Activated naive CD4-positive, alpha-beta T cell treated with anti-CD3 and anti-CD28 coated beads for 36 hours (primary cell): ENCODE data around the gene LRP8. TPM values are rescaled to one million over a fixed set of nuclear protein-coding genes. Genes with fewer than 3 reads are reported as not detected.

Experiments used
- CTCF ChIA-PET: fragments of 350-600 bp; sonication (Branson Sonifier 250); formaldehyde crosslinking; loops from one replicate; lab custom pipeline; 2021; ENCODE audit warnings: antibody characterized with exemption; lab: Charles Lee
- DNase-seq: peaks from one replicate; pipeline ENCODE4 v3.0.0-alpha.2; 2020
- H3K27ac Mint-ChIP-seq: one replicate; pipeline ENCODE4 v1.8.0; 2021; ENCODE audit warnings: mild to moderate bottlenecking, mixed read lengths
- H3K27me3 Mint-ChIP-seq: one replicate; pipeline ENCODE4 v1.8.0; 2021; ENCODE audit warnings: low read depth, mixed read lengths
- H3K36me3 Mint-ChIP-seq: one replicate; pipeline ENCODE4 v1.8.0; 2021; ENCODE audit warnings: low read depth, mixed read lengths
- H3K4me1 Mint-ChIP-seq: one replicate; pipeline ENCODE4 v1.8.0; 2021; ENCODE audit warnings: low read depth, mixed read lengths
- H3K4me3 Mint-ChIP-seq: one replicate; pipeline ENCODE4 v1.8.0; 2021; ENCODE audit warnings: mild to moderate bottlenecking, moderate library complexity, mixed read lengths
- H3K9me3 Mint-ChIP-seq: one replicate; pipeline ENCODE4 v1.8.0; 2021; ENCODE audit warnings: mixed read lengths
- intact Hi-C: fragments of 100-400 bp; cut with micrococcal nuclease; formaldehyde crosslinking; loops from one replicate; pipeline ENCODE4 v1.15.1; 2023
- total RNA-seq, 2 experiments: library from RNA; stranded (reverse); gene quantifications; one replicate each; pipeline ENCODE4 v1.2.3, GENCODE V29; 2021

LRP8 gene
- total RNA-seq, 2 experiments from 2014 or later: 27.7 to 32.9 TPM

GRCh38 chr1:53324321-53324720 lies 3.5 kb downstream of the LRP8 start:
- peak overlapping the region; percentile 26 for H3K4me3 Mint-ChIP-seq
- CTCF ChIA-PET: interaction anchor here (0.9 to 1.4 kb wide), 3 partner anchors 46 to 55 kb away, joined by 3 to 9 read pairs (median 3); no protein-coding TSS in a partner anchor
- no peak for DNase-seq
- no peak overlapping the region for H3K27ac Mint-ChIP-seq
- intact Hi-C loops: loop anchor here (10.0 kb wide), 1 partner anchor 1390 kb away; the partner anchor contains the start of gene TTC4
- peaks cover 30% of the 10 kb centered on the region for H3K36me3 Mint-ChIP-seq
- H3K9me3 Mint-ChIP-seq: no peaks in the 10 kb centered on the region
- H3K27me3 Mint-ChIP-seq: no peaks in the 10 kb centered on the region
- peaks cover 18% of the 10 kb centered on the region for H3K4me1 Mint-ChIP-seq

GRCh38 chr1:53323316-53323715 lies 4.6 kb downstream of the LRP8 start:
- H3K27me3 Mint-ChIP-seq: no peaks in the 10 kb centered on the region
- no peak overlapping the region for H3K4me3 Mint-ChIP-seq
- no peak overlapping the region for H3K27ac Mint-ChIP-seq
- intact Hi-C loops: loop anchor here (10.0 kb wide), 1 partner anchor 1391 kb away; the partner anchor contains the start of gene TTC4
- peaks cover 18% of the 10 kb centered on the region for H3K4me1 Mint-ChIP-seq
- no peak for DNase-seq
- H3K9me3 Mint-ChIP-seq: no peaks in the 10 kb centered on the region
- H3K36me3 Mint-ChIP-seq: peaks cover 31% of the 10 kb centered on the region
- CTCF ChIA-PET: interaction anchor here (0.7 to 1.1 kb wide), 4 partner anchors 9 to 70 kb away, joined by 3 read pairs; no protein-coding TSS in a partner anchor

DNA sequence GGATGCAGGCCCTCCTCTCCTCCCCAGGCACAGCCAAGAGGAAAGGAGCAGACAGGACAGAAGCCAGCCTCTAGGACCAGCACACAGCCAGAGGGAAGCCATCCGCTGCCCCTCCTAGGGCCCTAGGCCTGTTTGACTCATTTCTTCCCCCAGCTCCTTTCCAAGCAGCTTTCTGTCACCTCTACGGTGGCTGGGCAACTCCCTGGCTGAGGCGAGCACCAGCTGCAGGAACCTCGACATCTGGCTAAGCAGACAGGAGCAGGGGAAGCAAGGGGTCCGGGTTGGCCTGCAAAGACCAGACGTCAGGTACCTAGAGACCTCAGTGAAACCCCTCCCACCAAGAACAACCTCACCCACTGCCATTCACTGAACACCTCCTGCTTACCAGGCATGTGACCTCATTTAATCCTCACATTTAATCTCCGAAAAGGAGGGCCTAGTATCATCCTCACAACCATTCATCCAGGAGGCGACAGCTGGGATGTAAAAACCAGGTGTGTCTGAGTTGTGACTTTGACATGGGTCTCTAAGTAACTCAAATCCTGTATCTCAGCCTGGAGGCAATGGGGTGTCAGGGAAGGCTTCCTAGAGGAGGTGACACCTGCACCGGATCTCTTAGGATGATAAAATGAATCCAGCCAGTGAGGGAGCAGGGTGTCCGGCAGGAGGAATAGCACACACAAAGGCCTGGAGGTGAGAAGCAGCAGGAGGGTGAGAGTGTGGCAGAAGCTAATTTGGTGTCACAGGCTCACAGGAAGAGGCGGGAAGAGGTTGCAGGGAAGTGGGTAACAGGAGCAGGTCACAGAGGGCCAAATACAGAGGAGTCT lies 5.9 kb downstream of the LRP8 start:
- intact Hi-C loops: loop anchor here (10.0 kb wide), 1 partner anchor 1393 kb away; the partner anchor contains the start of gene TTC4
- Mint-ChIP-seq H3K4me3 (no peak overlapping the region), H3K9me3 (no peaks in the 10 kb centered on the region), H3K36me3 (peaks cover 32% of the 10 kb centered on the region), H3K4me1 (peaks cover 18% of the 10 kb centered on the region), H3K27ac (no peak overlapping the region), H3K27me3 (no peaks in the 10 kb centered on the region)
- DNase-seq: no peak
- CTCF ChIA-PET: no interaction called here

DNA sequence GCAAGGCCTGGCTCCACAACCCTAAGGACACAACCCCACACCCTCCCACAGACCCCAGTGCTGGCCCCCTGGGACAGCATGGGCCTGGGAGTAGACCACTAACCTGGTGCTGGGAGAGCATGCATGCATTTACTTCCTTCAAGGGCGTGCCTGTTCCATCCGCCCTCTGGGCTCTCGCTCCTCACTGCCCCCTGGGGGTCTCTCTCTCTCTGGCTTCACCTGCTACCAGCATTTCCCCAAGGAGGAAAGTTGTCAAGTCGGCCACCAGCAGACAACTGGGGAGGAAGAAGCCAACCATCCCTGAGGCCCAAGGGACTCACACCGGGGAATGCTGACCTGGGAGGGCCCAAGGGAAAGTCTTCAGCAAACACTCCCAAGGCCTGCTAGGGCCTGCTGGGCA lies 6.5 kb downstream of the LRP8 start:
- Mint-ChIP-seq H3K9me3 (no peaks in the 10 kb centered on the region), H3K4me1 (peaks cover 22% of the 10 kb centered on the region), H3K27ac (no peak overlapping the region), H3K27me3 (no peaks in the 10 kb centered on the region), H3K4me3 (no peak overlapping the region), H3K36me3 (peaks cover 32% of the 10 kb centered on the region)
- intact Hi-C loops: loop anchor here (10.0 kb wide), 1 partner anchor 1393 kb away; the partner anchor contains the start of gene TTC4
- CTCF ChIA-PET: interaction anchor here (2.3 kb wide), 1 partner anchor 43 kb away, joined by 9 read pairs; no protein-coding TSS in a partner anchor
- DNase-seq: no peak

- Mint-ChIP-seq H3K27me3 (no peaks in the 10 kb centered on the region), H3K4me1 (peaks cover 18% of the 10 kb centered on the region), H3K27ac (no peak overlapping the region), H3K36me3 (peaks cover 30% of the 10 kb centered on the region), H3K4me3 (no peak overlapping the region), H3K9me3 (no peaks in the 10 kb centered on the region)
- CTCF ChIA-PET: interaction anchor here (2.3 kb wide), 1 partner anchor 43 kb away, joined by 9 read pairs; no protein-coding TSS in a partner anchor
- intact Hi-C loops: loop anchor here (10.0 kb wide), 1 partner anchor 1394 kb away; the partner anchor contains the start of gene TTC4
- DNase-seq: no peak
These were observed 7.2 kb downstream of the LRP8 start for GRCh38 chr1:53320646-53321045.

DNA sequence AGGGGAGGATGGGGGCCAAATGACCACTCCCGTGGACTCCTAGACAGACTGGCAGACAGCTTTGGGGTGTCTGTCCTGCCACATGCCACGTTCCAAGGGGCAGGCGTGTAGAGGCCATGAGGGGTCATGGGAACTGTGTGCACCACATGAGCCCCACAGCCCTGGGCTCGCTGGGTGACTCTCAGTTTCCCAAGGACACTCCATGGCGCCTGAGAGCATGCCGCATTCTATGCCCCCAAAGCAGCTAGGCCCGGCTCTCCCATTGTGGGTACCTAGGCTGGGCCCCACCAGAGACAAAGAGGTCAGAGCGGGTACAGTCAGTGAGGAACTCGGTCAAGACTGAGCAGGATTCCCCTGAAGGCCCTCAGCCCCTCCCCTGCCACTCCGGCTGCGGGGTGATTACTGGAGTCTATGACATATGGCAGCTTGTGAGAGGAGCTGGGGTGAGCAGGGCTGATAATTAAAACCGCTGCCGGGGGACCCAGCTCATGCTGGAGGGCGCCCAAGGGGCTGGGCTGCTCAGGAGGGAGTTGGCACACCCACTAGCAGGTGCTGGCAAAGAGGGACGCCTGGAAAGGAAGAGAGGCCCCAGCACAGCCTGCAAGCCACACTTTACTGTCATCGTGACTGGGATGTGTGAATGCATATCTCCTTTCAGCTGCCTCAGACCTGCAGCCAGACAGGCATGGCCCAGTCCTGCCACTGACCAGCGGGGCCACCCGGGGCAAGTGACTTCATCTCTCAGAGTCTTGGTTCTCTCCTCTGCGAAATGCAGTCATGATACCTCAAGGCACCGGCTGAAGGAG lies 8.4 kb downstream of the LRP8 start:
- Mint-ChIP-seq H3K36me3 (peaks cover 23% of the 10 kb centered on the region), H3K27ac (no peak overlapping the region), H3K4me1 (peaks cover 12% of the 10 kb centered on the region), H3K27me3 (no peaks in the 10 kb centered on the region), H3K9me3 (no peaks in the 10 kb centered on the region), H3K4me3 (no peak overlapping the region)
- intact Hi-C loops: loop anchor here (10.0 kb wide), 1 partner anchor 1395 kb away; the partner anchor contains the start of gene TTC4
- no peak for DNase-seq
- CTCF ChIA-PET: interaction anchor here (1.3 to 2.3 kb wide), 2 partner anchors 41 to 74 kb away, joined by 3 to 9 read pairs; no protein-coding TSS in a partner anchor

DNA sequence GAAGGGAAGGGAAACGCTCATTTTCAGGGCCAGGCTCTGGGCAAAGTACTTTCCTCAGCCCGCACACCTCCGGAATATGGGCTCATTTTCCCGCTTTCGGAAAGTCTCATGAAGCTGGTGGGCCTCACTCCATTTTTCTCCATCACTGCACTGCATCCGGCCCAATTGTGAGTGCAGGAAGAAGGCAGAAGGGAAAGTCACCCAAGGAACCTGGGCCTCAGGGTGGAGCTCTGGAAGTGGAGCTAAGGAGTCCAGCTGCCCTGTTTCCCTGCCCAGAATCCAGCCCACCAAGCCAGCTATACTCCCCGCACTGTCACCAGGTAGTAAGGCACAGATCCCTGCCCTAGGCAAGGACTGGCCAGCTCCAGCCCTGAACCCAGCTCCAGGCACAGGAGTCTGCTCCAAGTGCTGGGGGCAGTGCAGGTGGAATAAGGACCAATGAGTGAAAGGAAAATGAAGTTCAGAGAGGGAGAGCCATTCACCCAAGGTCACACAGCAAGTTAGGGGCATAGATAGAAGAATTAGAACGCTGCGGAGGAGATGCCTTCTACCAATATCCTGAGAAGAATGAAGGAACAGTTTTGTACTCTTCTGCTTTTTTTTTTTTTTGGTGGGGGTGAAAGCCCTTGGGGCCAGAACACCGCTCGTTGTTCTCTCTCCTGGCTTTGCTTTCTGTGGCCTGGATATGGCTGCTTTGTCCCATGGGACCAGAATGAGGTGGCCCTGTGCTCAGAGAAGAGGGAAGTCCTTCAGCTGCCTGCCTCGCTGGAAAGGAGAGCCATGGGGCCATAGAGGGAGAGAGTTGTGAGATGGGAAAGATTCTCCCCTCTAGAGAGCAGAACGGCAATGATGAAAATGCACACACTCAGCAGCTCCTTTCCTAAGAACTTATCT lies 10.0 kb downstream of the LRP8 start:
- Mint-ChIP-seq H3K27me3 (no peaks in the 10 kb centered on the region), H3K4me3 (no peak overlapping the region), H3K4me1 (peaks cover 10% of the 10 kb centered on the region), H3K9me3 (no peaks in the 10 kb centered on the region), H3K27ac (no peak overlapping the region), H3K36me3 (peaks cover 23% of the 10 kb centered on the region)
- CTCF ChIA-PET: no interaction called here
- DNase-seq: no peak
- intact Hi-C loops: no loop called here

DNA sequence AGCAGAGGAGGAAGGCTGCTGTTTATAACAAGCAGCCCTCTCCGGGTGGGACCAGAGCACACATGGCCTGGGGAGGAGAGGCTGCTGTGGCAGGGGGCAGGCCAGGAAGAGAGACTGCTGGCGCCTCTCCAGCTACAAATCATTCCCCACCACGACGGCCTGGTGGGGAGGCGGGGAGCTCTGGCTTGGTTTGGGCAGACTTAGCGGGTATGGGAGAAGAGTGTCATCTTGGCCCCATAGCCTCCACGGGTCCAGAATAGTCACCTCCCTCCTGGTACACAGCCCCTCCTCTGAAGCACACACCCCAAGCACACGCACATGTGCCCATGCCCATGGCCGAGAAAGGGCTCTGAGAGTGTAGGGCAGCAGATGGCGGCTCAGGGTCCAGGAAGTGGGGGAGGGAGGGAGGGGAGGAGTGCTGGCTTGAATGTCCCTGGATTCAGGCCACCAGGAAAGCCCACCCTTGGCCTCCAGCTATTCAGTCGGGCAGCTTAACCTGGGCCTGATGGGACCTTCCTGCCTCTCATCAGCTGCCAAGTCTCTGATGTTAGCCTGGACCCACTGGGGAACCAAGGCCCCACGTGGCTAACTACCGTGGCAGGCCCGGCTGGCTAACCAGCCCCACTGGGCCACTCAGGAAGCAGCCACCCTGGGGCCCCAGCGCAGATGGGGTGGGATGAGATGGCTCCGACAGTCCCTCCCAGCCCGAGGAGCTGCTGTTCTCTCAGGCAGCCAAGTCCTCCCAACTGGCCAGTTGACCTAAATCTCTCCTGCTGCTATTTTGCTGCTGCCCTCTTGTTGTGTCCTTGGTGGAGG lies 10.9 kb downstream of the LRP8 start:
- H3K27me3 Mint-ChIP-seq: no peaks in the 10 kb centered on the region
- H3K4me1 Mint-ChIP-seq: peaks cover 5% of the 10 kb centered on the region
- no peak overlapping the region for H3K4me3 Mint-ChIP-seq
- DNase-seq: no peak
- H3K27ac Mint-ChIP-seq: no peak overlapping the region
- no peaks in the 10 kb centered on the region for H3K9me3 Mint-ChIP-seq
- H3K36me3 Mint-ChIP-seq: peaks cover 17% of the 10 kb centered on the region
- intact Hi-C loops: no loop called here
- CTCF ChIA-PET: no interaction called here

DNA sequence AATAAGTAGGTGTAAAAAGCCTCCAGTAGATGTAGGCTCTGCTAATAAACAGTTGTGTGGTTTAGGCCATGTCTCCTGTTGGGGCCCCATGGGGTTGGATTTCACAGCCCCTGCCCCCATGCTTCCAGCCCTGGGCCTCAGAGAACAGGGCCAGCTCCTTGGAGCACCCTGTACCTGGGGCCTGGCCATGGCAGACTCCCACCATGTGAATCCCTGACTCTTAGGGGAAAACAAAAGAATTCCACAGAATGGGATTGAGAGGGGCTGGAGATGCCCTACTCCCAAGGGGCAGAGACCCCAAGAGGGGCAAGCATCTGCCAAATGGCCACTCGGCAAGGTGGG lies 11.5 kb downstream of the LRP8 start:
- intact Hi-C loops: no loop called here
- Mint-ChIP-seq H3K4me1 (peaks cover 7% of the 10 kb centered on the region), H3K36me3 (peaks cover 19% of the 10 kb centered on the region), H3K27ac (no peak overlapping the region), H3K9me3 (no peaks in the 10 kb centered on the region), H3K4me3 (no peak overlapping the region), H3K27me3 (no peaks in the 10 kb centered on the region)
- CTCF ChIA-PET: no interaction called here
- DNase-seq: no peak

- H3K27me3 Mint-ChIP-seq: no peaks in the 10 kb centered on the region
These were observed 12.1 kb downstream of the LRP8 start for GRCh38 chr1:53315456-53316423.

More at GRCh38 chr1:53315456-53316423, 12.1 kb downstream of the LRP8 start:
- Mint-ChIP-seq H3K4me1 (peaks cover 7% of the 10 kb centered on the region), H3K36me3 (peaks cover 18% of the 10 kb centered on the region), H3K4me3 (no peak overlapping the region), H3K27ac (no peak overlapping the region), H3K9me3 (no peaks in the 10 kb centered on the region)
- intact Hi-C loops: no loop called here
- CTCF ChIA-PET: no interaction called here
- no peak for DNase-seq
